Neural cell (in vitro differentiated cells): ENCODE measurements around the gene SDK2. TPM values are rescaled to one million over a fixed set of nuclear protein-coding genes. Genes with fewer than 3 reads are reported as not detected.

Experiments used
- H2AFZ ChIP-seq: fragments of 200-600, 300-800 bp; sonication (generic), shearing (Covaris generic); 2 replicates; pipeline ENCODE4 v1.6.0; 2014; ENCODE audit warnings: low read depth, mild to moderate bottlenecking, antibody characterized with exemption, low read length, moderate library complexity
- H3F3A ChIP-seq: fragments of 200-600 bp; shearing (Covaris generic); 2 replicates; pipeline ENCODE4 v1.6.1; 2016; ENCODE audit warnings: mild to moderate bottlenecking, moderate library complexity, mixed read lengths, antibody characterized with exemption, low read length; ENCODE audit not compliant: insufficient read depth, poor library complexity, severe bottlenecking
- H3K27ac ChIP-seq: fragments of 200-600, 300-800 bp; sonication (generic), shearing (Covaris generic); 2 replicates; pipeline ENCODE4 v1.5.1; 2014; ENCODE audit warnings: mild to moderate bottlenecking, low read length, moderate library complexity
- H3K27me3 ChIP-seq: fragments of 300-800, 200-600 bp; sonication (generic), shearing (Covaris generic); 2 replicates; pipeline ENCODE4 v1.6.0; 2014; ENCODE audit warnings: mild to moderate bottlenecking, low read depth, low read length, moderate library complexity; ENCODE audit not compliant: insufficient read depth
- H3K36me3 ChIP-seq: fragments of 300-800, 200-600 bp; sonication (generic), shearing (Covaris generic); 2 replicates; pipeline ENCODE4 v1.5.1; 2014; ENCODE audit warnings: mild to moderate bottlenecking, antibody characterized with exemption, low read length, moderate library complexity; ENCODE audit not compliant: insufficient read depth
- H3K4me2 ChIP-seq: fragments of 300-800, 200-600 bp; sonication (generic), shearing (Covaris generic); 2 replicates; pipeline ENCODE4 v1.6.0; 2014; ENCODE audit warnings: mild to moderate bottlenecking, low read length
- H3K4me3 ChIP-seq: fragments of 300-800, 200-600 bp; sonication (generic), shearing (Covaris generic); 2 replicates; pipeline ENCODE4 v1.5.1; 2014; ENCODE audit warnings: mild to moderate bottlenecking, low read length, moderate library complexity
- H3K79me2 ChIP-seq: fragments of 200-600 bp; shearing (Covaris generic); replicated peaks from 2 replicates; pipeline ENCODE4 v1.6.0; 2014; ENCODE audit warnings: mild to moderate bottlenecking, low read length, moderate library complexity; ENCODE audit not compliant: insufficient read depth
- H3K9ac ChIP-seq: fragments of 300-800, 200-600 bp; sonication (generic), shearing (Covaris generic); 2 replicates; pipeline ENCODE4 v1.6.1; 2016; ENCODE audit warnings: mild to moderate bottlenecking, low read length, mixed read lengths
- H3K9me2 ChIP-seq: fragments of 200-600 bp; shearing (Covaris generic); 2 replicates; pipeline ENCODE4 v1.6.1; 2016; ENCODE audit warnings: mild to moderate bottlenecking, low read length, mixed read lengths; ENCODE audit not compliant: insufficient read depth
- H3K9me3 ChIP-seq: fragments of 200-600, 300-800 bp; sonication (generic), shearing (Covaris generic); 2 replicates; pipeline ENCODE4 v1.6.1; 2016; ENCODE audit warnings: mild to moderate bottlenecking, mixed run types, low read length, moderate library complexity, mixed read lengths
- H4K20me1 ChIP-seq: fragments of 200-600 bp; shearing (Covaris generic); 2 replicates; pipeline ENCODE4 v1.6.1; 2016; ENCODE audit warnings: mild to moderate bottlenecking, mixed run types; ENCODE audit not compliant: insufficient read depth
- CTCF ChIP-seq: fragments of 450-650 bp; IDR thresholded peaks from 2 replicates; pipeline ENCODE4 v1.5.1; 2014; ENCODE audit warnings: antibody characterized with exemption, mild to moderate bottlenecking, moderate library complexity; ENCODE audit not compliant: poor library complexity, severe bottlenecking
- EP300 ChIP-seq: fragments of 450-650 bp; conservative IDR thresholded peaks from 2 replicates; pipeline ENCODE4 v1.6.1; 2014; ENCODE audit warnings: antibody characterized with exemption, mild to moderate bottlenecking, moderate library complexity; ENCODE audit not compliant: poor library complexity, severe bottlenecking
- EZH2 ChIP-seq: fragments of 200-600, 300-800 bp; shearing (Covaris generic), sonication (generic); IDR thresholded peaks from 2 replicates; pipeline ENCODE4 v1.6.1; 2014; ENCODE audit warnings: antibody characterized with exemption, low read length, borderline replicate concordance, mild to moderate bottlenecking; ENCODE audit not compliant: insufficient read depth, poor library complexity, severe bottlenecking
- MXI1 ChIP-seq: fragments of 450-650 bp; conservative IDR thresholded peaks from 2 replicates; pipeline ENCODE4 v1.6.1; 2014; ENCODE audit warnings: antibody characterized with exemption, mild to moderate bottlenecking; ENCODE audit not compliant: poor library complexity, severe bottlenecking
- POLR2AphosphoS5 ChIP-seq: IDR thresholded peaks from 2 replicates; pipeline ENCODE4 v1.6.1; 2012
- RAD21 ChIP-seq: fragments of 450-650 bp; conservative IDR thresholded peaks from 2 replicates; pipeline ENCODE4 v1.6.1; 2014; ENCODE audit warnings: antibody characterized with exemption, mild to moderate bottlenecking, moderate library complexity
- REST ChIP-seq: IDR thresholded peaks from 2 replicates; pipeline ENCODE4 v1.6.1; 2012; ENCODE audit warnings: borderline replicate concordance
- SMC3 ChIP-seq: fragments of 450-650 bp; conservative IDR thresholded peaks from 2 replicates; pipeline ENCODE4 v1.6.1; 2014; ENCODE audit warnings: antibody characterized with exemption, mild to moderate bottlenecking, moderate library complexity; ENCODE audit not compliant: poor library complexity
- TAF1 ChIP-seq: IDR thresholded peaks from 2 replicates; pipeline ENCODE4 v1.6.1; 2012; ENCODE audit warnings: low read depth
- polyA plus RNA-seq: library from polyadenylated mRNA; depleted of rRNA; stranded (reverse); fragments of >200 nt; gene quantifications from 2 replicates; pipeline ENCODE4 v1.2.3, GENCODE V29; 2014

The SDK2 gene
- polyA plus RNA-seq, 1 donor from 2014 or later: 0.73 TPM

GRCh38 chr17:73598212-73598611 lies 46.0 kb downstream of the SDK2 start:
- H3K4me2 ChIP-seq: no peak overlapping the region
- H3F3A ChIP-seq: no peaks in the 10 kb centered on the region
- no peaks in the 10 kb centered on the region for H3K9me3 ChIP-seq
- H2AFZ ChIP-seq: no peak overlapping the region
- H3K9me2 ChIP-seq: no peaks in the 10 kb centered on the region
- no peak for TF ChIP-seq TAF1
- TF ChIP-seq MXI1: no peak
- no peak for TF ChIP-seq EZH2
- no peak for TF ChIP-seq REST
- TF ChIP-seq EP300: no peak
- TF ChIP-seq RAD21: no peak
- TF ChIP-seq SMC3: no peak
- TF ChIP-seq POLR2AphosphoS5: no peak
- TF ChIP-seq CTCF: no peak
- no peaks in the 10 kb centered on the region for H4K20me1 ChIP-seq
- no peaks in the 10 kb centered on the region for H3K27me3 ChIP-seq
- no peaks in the 10 kb centered on the region for H3K36me3 ChIP-seq
- no peak overlapping the region for H3K4me3 ChIP-seq
- H3K79me2 ChIP-seq: no peaks in the 10 kb centered on the region
- H3K9ac ChIP-seq: no peak overlapping the region
- no peak overlapping the region for H3K27ac ChIP-seq

- no peak overlapping the region for H3K4me3 ChIP-seq
- no peaks in the 10 kb centered on the region for H3K36me3 ChIP-seq
- no peaks in the 10 kb centered on the region for H3K79me2 ChIP-seq
- H3K9me3 ChIP-seq: no peaks in the 10 kb centered on the region
- H3K27me3 ChIP-seq: no peaks in the 10 kb centered on the region
- H3F3A ChIP-seq: no peaks in the 10 kb centered on the region
- no peaks in the 10 kb centered on the region for H3K9me2 ChIP-seq
- H2AFZ ChIP-seq: no peak overlapping the region
- H4K20me1 ChIP-seq: no peaks in the 10 kb centered on the region
- no peak overlapping the region for H3K27ac ChIP-seq
- no peak overlapping the region for H3K9ac ChIP-seq
- no peak overlapping the region for H3K4me2 ChIP-seq
- no peak for TF ChIP-seq RAD21
- no peak for TF ChIP-seq TAF1
- no peak for TF ChIP-seq EZH2
- no peak for TF ChIP-seq CTCF
- no peak for TF ChIP-seq REST
- no peak for TF ChIP-seq MXI1
- TF ChIP-seq POLR2AphosphoS5: no peak
These were observed 48.3 kb downstream of the SDK2 start for GRCh38 chr17:73595931-73596330.
